ENCODE measurements around the gene TRIM44. TPM values are rescaled to one million over a fixed set of nuclear protein-coding genes. Genes with fewer than 3 reads are reported as not detected.

Gene TRIM44
- total RNA-seq, 1 donor from 2014 or later, result 62.8 TPM

DNA sequence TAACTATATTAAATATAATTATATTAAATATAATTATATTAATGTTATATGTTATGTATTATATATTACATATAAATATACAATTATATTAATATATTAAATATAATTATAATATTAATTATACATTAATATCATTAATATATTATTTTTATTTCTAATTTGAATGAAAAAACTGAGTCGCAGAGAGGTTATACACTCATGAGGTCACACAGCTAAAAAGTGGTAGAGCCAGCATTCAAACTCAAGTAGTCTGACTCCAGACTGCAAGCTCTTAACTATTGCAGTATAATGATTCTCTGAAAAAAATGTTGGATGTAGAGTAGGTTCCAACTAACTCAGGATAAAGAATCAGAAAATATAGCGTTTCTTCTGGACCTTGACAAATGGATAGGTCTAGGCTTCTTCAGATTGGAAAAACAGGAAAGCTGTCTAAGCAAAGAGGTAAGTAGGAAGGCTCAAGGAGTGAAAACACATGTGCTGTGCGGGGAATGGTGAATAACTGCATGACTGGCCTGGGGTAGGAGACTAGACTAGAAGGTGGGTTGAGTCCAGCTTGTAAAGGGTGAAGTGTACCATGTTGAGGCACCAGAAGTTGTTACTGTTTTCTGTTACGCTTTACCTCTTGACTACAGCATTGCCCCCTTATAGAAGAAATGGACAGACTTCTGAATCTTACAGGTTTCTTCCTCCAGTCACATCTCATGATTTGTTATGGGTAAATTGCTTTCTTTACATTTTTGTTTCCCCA lies 80.3 kb downstream of the TRIM44 start:
- Histone ChIP-seq H3K4me1 (no peaks in the 10 kb centered on the region), H3K36me3 (peaks cover 17% of the 10 kb centered on the region), H3K9me3 (no peaks in the 10 kb centered on the region), H3K27ac (no peak overlapping the region), H3K4me3 (no peak overlapping the region), H3K27me3 (ENCODE audit: low read depth) (no peaks in the 10 kb centered on the region)
- no peak for DNase-seq
- intact Hi-C loops (cut with DNase I), result no loop called here
- TF ChIP-seq, protein P1, sequence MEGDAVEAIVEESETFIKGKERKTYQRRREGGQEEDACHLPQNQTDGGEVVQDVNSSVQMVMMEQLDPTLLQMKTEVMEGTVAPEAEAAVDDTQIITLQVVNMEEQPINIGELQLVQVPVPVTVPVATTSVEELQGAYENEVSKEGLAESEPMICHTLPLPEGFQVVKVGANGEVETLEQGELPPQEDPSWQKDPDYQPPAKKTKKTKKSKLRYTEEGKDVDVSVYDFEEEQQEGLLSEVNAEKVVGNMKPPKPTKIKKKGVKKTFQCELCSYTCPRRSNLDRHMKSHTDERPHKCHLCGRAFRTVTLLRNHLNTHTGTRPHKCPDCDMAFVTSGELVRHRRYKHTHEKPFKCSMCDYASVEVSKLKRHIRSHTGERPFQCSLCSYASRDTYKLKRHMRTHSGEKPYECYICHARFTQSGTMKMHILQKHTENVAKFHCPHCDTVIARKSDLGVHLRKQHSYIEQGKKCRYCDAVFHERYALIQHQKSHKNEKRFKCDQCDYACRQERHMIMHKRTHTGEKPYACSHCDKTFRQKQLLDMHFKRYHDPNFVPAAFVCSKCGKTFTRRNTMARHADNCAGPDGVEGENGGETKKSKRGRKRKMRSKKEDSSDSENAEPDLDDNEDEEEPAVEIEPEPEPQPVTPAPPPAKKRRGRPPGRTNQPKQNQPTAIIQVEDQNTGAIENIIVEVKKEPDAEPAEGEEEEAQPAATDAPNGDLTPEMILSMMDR (IDR thresholded peaks at IDR 0.05), result no peak
- ATAC-seq, result no peak

DNA sequence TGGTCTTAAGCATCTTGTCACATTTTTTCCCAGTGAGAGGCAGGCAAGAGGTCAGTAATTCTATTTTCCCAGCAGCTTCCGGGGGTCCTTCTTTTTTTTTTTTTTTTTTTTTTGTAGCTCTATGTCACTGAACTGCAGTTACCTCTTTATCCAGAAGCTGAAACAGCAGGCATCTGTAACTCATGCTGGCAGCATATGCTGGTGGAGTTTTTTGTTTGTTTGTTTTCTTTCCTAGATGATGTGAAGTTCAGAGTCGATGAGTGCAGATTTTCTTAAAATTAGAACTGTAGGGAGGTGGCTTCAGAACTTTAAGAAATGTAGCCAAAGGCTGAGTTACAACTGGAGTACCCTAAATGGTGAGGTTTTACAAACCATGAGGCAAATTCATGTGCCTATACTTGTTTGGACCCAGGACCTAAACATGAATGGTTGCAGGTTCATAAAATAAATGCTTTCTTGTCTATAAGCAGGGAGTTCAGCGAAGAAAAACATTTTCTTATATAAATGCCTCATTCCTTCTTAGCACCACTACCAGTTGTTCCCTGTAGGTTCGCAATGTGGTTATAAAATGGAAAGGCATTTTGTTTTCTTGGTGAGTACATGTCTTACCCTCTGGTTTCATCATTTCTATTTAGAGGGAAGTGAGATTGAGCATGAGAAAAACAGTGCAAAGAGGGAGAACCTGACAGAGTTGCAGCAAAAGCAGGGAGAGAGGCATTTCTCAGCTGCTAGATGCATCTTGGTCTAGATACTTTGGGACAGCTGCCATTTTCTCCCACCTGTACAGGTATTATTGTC lies 84.0 kb downstream of the TRIM44 start:
- H3K27ac ChIP-seq, result no peak overlapping the region
- H3K27me3 ChIP-seq (ENCODE audit: low read depth), result no peaks in the 10 kb centered on the region
- no peak for DNase-seq
- no peaks in the 10 kb centered on the region for H3K4me1 ChIP-seq
- no peaks in the 10 kb centered on the region for H3K9me3 ChIP-seq
- peaks cover 9% of the 10 kb centered on the region for H3K36me3 ChIP-seq
- no peak for ATAC-seq
- TF ChIP-seq, protein P1 (IDR thresholded peaks at IDR 0.05), result no peak
- H3K4me3 ChIP-seq, result no peak overlapping the region
- intact Hi-C loops (cut with DNase I), result no loop called here

DNA sequence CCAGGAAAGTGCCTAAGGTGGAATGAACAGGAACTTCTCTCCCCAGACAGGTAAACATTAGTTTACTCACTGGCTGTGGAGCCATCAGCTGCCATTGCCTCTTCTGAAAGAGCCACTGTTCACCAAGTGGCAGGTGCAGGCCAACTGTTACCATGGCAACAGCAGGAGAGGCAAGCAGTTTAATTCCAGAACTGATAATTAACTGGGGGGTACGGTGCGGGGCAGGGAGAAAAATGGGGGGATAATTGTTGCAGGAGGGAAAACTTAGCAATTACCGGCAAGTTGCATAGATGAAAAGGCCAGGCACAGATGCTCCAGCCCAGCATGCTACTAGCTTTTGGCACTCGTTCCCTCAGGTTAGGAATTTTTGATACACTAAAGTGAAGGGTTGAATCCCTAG lies 85.1 kb downstream of the TRIM44 start:
- Histone ChIP-seq H3K27ac (no peak overlapping the region), H3K36me3 (peaks cover 9% of the 10 kb centered on the region), H3K4me1 (no peaks in the 10 kb centered on the region), H3K9me3 (no peaks in the 10 kb centered on the region), H3K27me3 (ENCODE audit: low read depth) (no peaks in the 10 kb centered on the region), H3K4me3 (no peak overlapping the region)
- ATAC-seq (no peak), DNase-seq (no peak)
- intact Hi-C loops (cut with DNase I), result no loop called here
- TF ChIP-seq, protein P1 (IDR thresholded peaks at IDR 0.05), result no peak

DNA sequence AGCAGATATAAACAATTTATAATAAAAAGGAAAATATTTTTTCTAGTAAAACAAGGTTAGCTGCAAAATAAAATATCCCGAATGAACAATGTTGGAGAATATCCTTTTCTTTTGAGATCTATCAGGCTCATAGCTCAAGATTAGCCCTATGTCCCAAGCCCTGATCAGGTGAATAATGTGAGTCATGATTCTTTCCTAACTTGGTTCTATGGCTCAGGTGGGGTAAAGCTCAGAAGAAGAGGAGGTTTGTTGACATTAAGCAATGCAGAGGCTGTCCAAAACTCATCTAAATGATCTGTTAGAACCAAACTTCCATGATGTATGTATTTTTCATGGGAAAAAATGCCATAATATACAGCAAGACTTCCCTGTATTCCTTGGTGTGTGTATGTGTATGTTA lies 86.1 kb downstream of the TRIM44 start:
- Histone ChIP-seq H3K4me1 (no peaks in the 10 kb centered on the region), H3K27me3 (ENCODE audit: low read depth) (no peaks in the 10 kb centered on the region), H3K36me3 (peaks cover under 1% of the 10 kb centered on the region), H3K27ac (no peak overlapping the region), H3K4me3 (no peak overlapping the region), H3K9me3 (no peaks in the 10 kb centered on the region)
- TF ChIP-seq, protein P1 (IDR thresholded peaks at IDR 0.05), result no peak
- intact Hi-C loops (cut with DNase I), result no loop called here
- no peak for ATAC-seq
- DNase-seq, result no peak

DNA sequence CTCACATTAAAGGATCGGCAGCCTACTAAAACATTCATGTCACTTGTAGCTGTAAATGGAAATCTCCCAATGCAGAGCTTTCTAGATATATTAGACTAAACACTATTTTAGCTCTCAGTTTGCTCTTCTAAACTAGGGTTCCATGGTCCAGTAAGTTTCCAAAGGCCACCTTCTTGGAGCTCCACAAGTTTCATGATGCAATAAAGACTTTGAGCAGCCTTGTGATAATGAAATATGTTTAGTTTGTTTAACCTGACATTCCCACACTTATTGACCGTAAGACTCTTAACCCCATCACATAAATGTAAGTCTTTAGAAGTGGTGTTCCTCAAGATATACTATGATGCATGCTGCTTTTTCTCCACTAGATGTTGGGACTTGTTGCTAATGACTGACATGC lies 87.7 kb downstream of the TRIM44 start:
- ATAC-seq (no peak), DNase-seq (no peak)
- TF ChIP-seq, protein P1 (IDR thresholded peaks at IDR 0.05), result no peak
- H3K4me3 ChIP-seq, result no peak overlapping the region
- no peak overlapping the region for H3K27ac ChIP-seq
- H3K9me3 ChIP-seq, result no peaks in the 10 kb centered on the region
- H3K27me3 ChIP-seq (ENCODE audit: low read depth), result no peaks in the 10 kb centered on the region
- H3K4me1 ChIP-seq, result no peaks in the 10 kb centered on the region
- H3K36me3 ChIP-seq, result no peaks in the 10 kb centered on the region
- intact Hi-C loops (cut with DNase I), result no loop called here
